AG09309 (cell line): ENCODE results near the gene VEZF1.

Experiments
- DNase-seq: peaks from one replicate; pipeline ENCODE4 v3.0.0-alpha.2; 2010; ENCODE audit warnings: low read depth
- H3K4me3 ChIP-seq: 2 replicates; pipeline ENCODE4 v1.5.1; 2011; ENCODE audit warnings: mild to moderate bottlenecking, low read depth, low read length, moderate library complexity; ENCODE audit not compliant: control insufficient read depth
- TF ChIP-seq, protein P1 (sequence below): IDR thresholded peaks from 2 replicates; pipeline ENCODE4 v1.5.1; 2011; ENCODE audit warnings: mild to moderate bottlenecking, low read depth, low read length, inconsistent platforms; ENCODE audit not compliant: insufficient read depth, control insufficient read depth; ENCODE audit errors: missing control alignments

VEZF1 gene

DNA sequence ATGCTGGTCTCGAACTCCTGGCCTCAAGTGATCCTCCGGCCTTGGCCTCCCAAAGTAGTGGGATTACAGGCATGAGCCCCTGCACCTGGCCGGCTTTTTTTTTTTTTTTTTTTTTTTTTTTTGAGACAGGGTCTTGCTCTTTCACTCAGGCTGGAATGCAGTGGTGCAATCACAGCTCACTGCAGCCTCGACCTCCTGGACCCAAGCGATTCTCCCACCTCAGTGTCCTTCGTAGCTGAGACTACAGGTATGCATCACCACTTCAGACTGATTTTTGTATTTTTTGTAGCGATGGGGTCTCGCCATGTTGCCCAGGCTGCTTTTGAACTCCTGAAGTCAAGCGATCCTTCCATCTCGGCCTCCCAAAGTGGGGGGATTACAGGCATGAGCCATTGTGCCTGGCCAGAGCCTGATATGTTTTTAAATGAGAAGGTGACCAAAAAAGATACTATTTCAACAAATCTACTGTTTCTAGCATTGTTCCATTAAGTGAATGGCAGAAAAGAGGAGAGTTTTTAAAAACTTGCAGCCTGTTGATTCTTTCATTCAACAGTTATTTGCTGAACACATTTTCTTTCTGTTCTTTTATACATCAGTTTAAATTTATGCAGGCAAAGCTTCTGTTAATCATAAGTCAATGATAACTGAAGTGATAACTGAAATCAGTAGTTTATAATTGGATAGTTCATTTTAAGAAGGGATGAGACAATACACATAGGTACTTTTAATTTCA lies 22.2 kb upstream of the VEZF1 start:
- no peak for DNase-seq
- H3K4me3 ChIP-seq: no peak overlapping the region
- TF ChIP-seq, protein P1, sequence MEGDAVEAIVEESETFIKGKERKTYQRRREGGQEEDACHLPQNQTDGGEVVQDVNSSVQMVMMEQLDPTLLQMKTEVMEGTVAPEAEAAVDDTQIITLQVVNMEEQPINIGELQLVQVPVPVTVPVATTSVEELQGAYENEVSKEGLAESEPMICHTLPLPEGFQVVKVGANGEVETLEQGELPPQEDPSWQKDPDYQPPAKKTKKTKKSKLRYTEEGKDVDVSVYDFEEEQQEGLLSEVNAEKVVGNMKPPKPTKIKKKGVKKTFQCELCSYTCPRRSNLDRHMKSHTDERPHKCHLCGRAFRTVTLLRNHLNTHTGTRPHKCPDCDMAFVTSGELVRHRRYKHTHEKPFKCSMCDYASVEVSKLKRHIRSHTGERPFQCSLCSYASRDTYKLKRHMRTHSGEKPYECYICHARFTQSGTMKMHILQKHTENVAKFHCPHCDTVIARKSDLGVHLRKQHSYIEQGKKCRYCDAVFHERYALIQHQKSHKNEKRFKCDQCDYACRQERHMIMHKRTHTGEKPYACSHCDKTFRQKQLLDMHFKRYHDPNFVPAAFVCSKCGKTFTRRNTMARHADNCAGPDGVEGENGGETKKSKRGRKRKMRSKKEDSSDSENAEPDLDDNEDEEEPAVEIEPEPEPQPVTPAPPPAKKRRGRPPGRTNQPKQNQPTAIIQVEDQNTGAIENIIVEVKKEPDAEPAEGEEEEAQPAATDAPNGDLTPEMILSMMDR: no peak

GRCh38 chr17:58007781-58008706 lies 20.0 kb upstream of the VEZF1 start:
- no peak for DNase-seq
- TF ChIP-seq, protein P1: no peak
- H3K4me3 ChIP-seq: peak overlapping the region; percentile 91

- TF ChIP-seq, protein P1: no peak
- DNase-seq: peak; percentile 88
- peak within 1 kb of the TSS; percentile 91 for H3K4me3 ChIP-seq
These were observed 19.1 kb upstream of the VEZF1 start, which contains the start of gene SRSF1 for GRCh38 chr17:58006924-58007780. TSS of gene SRSF1 (minus strand) at chr17:58007246. CDS start at chr17:58007137, 109 bp downstream.

DNA sequence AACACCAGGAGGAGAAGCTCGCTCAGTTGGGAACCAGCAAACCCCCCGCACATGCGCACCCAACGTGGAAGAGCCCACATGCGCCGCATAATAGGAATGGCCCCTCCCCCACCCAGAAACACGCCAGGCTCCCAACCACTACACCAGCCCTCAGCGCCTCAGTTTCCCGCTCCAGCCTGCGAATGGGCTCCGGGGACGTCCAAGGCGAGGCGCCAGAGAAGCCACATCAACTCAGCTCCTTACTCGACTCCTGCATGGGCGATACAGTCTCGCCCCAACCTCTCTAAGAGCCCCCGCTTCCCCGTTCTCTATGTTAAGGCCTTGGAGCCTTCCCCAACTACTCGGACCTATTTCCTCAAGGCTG lies 18.5 kb upstream of the VEZF1 start:
- DNase-seq: no peak
- TF ChIP-seq, protein P1: no peak
- H3K4me3 ChIP-seq: peak overlapping the region; percentile 91

GRCh38 chr17:58005728-58006559 lies 17.9 kb upstream of the VEZF1 start:
- TF ChIP-seq, protein P1: no peak
- no peak for DNase-seq
- H3K4me3 ChIP-seq: peak overlapping the region; percentile 91
